Hypothalamus (tissue), 51 donors: Measurements from ENCODE around the gene PARP16.

ENCODE experiments used
- DNase-seq, 51 donors: peaks; one replicate each; lab custom pipeline; 2025; lab: John Stamatoyannopoulos, UW

Gene PARP16

DNA sequence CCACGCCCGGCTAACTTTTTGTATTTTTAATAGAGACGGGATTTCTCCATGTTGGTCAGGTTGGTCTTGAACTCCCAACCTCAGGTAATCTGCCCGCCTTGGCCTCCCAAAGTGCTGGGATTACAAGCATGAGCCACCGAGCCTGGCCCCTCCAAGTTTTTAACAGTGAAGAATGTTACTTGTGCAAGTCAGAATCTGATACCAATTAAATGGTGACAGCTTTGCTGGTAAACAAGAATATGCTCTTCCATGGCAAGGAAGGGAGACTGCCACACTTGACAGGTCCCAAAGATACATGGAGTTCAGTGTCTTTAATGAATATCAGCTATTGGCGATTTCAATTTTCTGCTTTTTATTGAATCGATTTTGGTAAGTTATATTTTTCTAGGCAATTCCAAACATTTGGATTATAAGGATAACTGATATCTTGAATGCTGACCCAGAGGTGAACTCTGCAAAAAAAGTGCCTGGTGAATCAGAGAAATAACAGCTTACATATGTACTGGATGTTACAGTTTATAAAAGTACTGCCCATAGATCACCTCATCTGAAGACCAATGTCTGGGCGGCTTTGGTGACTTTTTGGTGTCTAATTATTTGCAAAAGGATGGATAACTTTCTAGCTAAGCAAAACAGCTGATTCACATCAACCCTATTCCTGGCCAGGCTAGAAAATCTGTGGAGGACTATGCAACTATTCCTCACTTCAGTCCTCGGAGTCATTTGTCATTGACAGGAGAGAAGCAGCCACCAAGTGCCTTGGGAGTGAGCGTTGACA, 1.2 kb downstream of the PARP16 start:
- DNase-seq, result peak in 1 of 51 donors; percentile 53

DNA sequence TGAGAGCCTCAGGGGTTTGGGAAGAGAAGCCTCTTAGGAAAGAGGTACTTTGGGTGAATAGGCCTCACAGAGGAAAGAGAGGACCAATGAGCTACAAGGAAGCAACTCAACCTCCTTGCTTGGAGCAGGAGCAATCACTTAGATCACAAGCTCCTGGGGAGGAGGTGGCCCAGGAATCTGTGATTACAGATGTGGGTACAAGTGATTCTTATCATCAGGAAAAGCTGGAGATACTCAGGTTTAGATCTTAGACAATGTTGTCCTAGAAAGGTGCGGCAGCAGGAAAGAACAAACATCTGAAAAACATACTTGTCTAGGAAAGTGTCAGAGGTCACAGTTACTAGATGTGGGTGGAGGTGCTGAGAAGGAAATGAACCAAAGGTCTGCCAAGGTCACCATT, 8.2 kb downstream of the PARP16 start:
- no peak for DNase-seq

DNA sequence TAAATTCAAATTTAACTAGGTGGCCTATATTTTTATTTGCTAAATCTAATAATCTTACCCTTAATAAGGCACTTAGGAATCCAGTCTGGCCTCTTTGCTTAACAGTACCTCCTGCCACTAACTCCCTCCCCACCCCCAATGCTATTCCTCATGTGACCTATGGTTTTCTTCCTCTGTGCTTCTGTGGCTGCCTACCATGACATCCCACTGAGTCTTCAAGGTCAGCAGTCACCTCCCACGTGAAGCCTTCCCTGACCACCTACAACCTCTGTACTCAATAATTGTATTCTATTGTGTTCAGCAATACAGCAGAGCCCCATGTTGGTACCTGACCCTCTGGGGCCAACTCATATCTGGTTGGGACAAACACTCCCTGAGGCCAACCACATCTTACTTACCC, 9.7 kb downstream of the PARP16 start:
- no peak for DNase-seq

DNA sequence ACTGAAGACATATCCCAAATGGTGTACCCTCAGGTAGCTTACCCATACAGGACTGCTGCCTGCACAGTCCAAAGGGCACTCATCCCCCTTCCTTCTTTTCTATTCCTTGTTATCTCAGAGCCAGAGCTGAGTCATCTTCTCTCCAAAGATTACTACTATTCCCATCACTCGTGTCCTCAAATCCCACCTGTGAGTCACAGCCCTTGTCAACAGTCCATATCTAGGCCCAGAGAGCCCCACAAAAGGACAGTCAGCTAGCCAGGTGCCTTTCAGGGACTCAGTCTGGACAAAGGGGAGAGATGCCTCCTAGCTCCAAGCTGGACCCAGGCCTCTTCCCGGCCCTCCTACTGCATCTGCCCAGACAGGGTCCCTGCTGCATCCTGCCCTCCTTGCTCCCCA, 11.0 kb downstream of the PARP16 start:
- no peak for DNase-seq

DNA sequence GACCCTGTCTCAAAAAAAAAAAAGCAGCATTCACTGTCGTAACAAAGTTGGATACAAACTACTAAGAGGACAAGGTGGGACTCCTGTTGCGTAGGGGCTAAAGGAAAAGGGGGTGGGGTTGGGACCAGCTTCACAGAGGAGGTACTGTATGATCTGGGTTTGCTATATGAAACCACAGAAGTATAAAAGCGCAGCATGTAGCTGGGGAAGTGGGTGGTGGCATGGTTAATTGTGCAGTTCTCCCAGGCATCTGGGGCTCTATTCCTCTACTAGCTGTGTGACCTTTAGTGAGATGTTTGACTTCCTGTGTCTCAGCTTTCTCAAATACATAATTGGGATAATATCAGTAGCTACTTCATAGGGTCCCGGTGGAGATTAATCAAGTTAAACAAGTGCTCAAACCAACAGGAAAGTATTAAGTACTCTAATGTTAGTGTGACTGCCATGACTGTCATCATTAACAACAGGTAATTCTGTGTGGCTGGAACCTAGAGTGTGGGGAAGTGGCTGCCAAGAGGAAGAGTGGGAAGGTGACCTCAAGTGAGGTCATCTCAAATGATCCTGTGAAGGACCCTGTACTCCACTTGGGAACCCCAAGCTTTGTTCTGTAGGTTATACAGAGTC, 11.5 kb downstream of the PARP16 start:
- no peak for DNase-seq

DNA sequence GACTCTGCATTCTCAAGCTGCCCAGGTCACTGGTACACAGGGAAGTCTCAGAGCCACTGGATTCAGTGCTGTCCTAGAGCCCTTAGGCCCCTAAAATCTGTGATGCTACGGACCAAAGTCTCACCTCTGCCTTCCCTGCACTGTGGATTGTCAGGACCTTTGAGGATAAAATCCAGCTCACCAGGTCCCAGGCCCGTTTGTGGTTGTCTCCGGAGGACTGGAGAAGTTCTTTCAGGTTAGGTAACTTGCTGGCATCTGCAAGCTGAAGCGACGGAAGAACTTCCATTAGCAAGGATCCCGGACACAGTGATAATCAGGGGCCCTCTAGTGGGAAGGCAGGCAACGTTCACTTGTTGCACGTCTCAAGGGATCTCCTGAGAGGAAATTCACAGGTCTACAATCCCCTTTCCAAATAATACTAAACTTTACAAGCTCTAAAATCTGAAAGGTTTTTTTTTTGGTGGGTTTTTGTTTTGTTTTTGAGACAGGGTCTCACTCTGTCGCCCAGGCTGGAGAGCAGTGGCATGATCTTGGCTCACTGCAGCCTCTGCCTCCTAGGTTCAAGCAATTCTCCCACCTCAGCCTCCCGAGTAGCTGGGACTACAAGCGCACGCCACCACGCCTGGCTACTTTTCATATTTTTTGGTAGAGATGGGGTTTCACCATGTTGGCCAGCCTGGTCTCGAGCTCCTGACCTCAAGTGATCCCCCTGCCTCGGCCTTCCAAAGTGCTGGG, 15.7 kb downstream of the PARP16 start:
- DNase-seq, result peak in 35 of 51 donors; percentile 1 to 67 (median 25)

DNA sequence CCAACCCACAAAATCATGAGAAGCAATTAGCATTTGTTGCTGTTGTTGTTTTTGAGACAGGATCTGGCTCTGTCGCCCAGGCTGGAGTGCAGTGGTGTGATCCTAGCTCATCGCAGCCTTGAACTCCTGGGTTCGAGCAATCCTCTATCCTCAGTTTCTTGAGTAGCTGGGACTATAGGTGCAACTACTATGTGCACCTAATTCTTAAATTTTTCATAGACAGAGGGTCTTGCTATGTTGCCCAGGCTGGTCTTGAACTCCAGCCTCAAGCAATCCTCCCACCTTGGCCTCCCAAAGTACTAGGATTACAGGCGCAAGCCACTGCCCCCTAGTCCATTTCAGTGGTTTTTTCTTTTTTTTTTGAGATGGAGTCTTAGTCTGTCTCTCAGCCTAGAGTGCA, 18.3 kb downstream of the PARP16 start:
- no peak for DNase-seq

DNA sequence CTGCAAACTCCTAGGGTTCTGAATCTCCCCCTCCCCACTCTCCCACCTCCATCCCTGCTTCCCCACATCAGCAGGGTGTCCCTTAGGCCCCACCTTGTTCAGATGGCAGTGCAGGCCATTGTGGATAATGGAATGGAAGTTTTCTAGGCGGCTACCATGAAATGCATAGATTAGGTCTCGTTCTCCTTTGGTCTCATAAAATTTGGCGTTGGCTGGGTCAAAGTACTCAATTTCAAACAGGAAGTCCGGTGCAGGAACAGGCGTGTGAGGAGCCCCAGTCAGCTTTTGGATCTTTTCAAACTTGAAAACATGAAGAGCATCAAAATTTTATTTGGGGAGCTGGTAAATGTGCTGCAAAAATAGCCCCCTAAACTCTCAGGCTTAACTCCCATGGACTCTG, 20.2 kb downstream of the PARP16 start:
- no peak for DNase-seq

DNA sequence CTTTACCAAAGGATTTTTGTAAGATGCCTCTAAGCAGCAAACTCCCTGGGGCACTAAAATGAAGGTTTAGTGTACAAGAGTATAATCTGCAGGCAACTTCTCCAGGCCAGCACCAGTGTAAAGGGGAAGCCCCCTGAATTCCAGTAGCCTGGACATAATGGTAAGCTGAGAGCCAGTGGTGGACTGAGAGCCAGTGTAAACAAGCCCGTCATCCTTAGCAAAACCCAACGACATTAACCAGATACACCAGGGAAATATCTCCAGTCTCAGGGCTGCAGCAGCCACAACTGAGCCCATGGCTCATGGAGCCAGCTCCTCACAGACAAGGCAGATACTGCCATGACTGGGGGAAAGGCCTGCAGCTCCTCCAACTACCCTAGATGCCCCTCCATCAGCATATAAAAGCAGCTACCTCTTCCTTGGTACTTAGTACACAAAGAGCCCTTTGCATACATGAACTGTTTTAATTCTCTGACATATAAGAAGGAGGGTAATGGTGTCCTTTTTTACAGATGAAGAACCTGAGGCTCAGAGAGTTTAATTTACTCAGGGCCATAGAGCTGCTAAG, 21.7 kb downstream of the PARP16 start:
- no peak for DNase-seq

DNA sequence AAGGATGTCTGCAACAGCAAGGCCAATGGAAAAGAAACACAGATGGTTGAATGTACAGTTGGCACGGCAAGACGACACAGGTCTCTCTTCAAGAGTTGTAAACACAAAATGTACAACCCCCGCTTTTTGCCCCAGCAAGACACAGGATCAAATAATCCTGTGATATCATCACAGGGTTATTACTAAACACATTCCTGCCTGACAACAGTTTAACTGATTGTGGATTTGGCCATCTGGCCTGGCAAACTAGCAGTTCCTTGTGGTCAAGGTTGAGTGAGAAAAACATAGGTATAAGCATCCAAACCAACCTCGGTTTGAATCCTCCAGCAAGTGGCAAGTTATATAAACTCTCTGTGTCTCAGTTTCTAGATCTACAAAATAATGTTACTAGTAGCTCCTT, 23.4 kb downstream of the PARP16 start:
- DNase-seq, result no peak

DNA sequence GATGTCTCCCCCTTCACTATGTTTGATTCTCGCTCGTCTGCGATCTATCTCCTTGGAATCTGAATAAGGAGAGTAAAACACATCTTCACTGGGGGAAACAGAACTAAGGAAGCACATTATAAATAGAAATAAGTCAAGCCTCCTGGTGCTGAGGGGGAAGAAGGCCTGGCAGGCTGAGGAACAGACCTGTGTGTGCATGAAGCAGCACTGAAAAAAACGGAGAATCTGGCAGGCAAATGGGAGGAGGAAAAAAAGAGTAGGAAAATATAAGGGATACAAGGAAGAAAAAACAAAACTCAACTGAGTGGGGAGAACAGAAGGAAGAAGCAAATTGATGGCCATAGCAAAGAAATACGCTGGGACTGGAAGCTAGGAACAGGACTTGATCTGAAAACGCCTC, 25.7 kb downstream of the PARP16 start:
- no peak for DNase-seq

DNA sequence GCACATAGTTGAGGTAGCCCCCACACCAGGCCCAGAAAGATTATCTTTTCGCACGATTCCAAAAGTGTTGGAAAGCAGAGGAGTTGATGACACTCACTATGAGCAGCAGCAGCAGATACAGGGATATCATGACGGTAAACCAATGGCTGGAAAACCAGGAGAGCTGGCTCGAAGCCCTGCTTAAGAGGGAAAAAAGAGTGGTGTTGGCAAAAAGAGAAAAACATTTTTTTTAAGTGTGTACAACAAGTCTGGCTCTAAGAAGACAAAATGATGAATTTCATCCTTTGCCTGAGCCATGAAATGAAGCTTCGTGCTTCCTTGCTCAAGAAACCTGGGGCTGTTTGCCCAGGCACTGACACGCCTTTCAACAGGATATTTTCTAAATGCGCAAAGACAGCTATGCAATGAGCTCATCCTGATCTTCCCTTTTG, 27.3 kb downstream of the PARP16 start:
- peak in 1 of 51 donors; percentile 12 for DNase-seq

DNA sequence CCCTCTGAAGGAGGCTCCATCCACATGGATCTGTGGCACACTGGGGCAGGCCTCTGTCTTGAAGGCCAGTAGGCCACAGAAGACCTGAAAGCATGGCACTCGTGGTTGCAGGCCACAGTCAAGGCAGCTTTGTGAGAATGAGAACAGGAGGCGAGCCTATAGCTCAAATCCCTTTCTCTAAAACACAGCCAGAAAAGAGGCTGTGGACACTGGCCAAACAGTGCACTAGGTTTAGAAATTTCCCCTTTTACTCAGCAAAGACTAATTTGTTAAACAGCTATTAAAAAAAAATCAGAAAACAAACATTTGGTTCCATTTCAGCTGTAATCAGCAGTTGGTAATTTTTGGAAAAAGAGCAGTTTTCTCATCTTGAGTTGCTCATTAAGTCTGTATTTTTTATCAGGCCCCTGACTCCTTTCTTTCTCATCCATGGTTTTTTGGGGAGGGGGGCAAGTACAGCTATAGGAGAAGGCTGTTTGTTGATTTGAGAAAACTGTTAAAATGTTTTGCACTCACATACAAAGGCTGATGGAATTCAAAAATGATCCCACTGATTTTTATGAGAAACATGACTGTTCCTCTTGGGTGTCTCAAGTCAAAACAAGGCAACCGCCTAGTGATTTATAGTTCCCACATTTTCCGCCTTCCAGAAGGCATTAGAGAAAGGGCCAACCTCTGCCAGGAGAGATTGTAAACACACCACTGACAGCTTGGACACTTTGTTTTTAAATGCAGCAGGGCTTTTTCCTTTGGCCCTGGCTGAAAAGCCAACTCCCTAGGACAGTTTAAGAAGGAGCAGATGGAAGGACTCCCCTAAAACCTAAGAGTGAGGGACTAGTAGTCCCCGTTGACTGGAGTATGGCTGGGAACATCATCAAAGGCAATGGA, 28.1 kb downstream of the PARP16 start:
- DNase-seq, result no peak

DNA sequence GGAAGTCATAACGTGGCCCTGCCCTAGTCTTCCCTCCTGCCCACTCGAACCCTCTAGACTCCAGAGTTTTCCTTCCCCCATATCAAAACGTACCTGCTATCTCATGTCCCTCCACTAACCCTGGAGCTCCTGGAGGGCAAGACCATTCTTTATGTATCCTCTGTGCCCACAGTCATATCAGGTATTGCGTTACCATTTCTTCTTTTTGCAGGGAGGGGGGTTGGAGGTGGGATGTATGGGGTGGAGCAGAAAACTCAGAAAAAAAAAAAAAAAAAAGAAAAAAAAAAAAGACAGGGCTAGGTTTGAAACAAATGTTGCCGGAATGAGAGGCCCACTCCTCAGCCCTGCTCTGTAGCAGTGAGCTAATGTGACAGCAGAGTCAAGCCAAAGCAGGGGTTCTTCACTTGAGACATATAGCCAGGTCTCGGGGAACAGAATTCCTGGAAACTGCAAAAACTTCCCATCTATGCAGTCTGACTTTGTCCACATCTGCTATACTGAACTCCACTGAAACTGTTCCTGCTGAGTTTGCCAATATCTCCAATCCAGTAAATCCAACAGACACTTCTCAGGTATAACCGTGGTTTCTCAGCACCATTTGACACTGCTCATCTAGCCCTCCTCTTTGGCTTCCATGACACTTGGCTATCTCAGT, 31.1 kb downstream of the PARP16 start:
- DNase-seq, result no peak

DNA sequence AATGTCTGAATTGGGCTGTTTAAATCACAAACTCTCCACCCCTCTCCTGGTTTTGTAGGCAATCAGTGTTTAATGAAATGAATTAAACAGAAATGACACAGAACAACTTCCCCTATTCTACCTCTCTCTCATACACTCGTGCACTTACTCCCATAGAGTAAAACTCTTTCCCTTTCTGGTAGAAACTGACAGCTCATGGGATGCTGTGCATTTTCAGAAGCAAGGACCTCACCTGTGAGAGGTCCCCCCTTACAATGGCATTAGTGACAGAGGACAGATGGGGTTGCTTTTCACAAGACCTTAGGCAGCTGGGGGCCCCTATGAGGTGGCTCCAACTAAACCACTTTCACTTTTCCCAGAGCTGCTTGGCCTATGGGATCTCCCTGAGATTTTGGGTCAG, 31.9 kb downstream of the PARP16 start:
- no peak for DNase-seq

DNA sequence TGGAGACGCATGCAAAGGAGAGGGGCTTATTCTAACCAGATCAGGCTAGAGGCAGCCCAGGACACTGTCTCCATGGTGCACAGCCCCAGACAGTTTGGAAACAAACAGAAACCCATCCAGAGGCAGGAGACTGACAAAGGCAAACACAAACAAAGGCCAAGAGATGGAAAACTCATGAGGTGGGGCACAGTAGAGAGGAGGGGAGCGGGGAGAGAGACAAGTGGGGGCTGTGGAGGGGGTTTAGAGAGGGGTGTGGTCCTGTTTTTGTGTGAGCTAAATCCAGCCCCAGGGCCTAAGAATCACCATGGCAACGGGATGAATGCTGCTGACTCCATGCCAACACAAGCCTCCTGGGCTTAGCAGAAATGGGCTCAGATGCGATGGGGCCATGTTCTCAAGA, 32.3 kb downstream of the PARP16 start:
- DNase-seq, result peak in 7 of 51 donors; percentile 4 to 15 (median 5)

DNA sequence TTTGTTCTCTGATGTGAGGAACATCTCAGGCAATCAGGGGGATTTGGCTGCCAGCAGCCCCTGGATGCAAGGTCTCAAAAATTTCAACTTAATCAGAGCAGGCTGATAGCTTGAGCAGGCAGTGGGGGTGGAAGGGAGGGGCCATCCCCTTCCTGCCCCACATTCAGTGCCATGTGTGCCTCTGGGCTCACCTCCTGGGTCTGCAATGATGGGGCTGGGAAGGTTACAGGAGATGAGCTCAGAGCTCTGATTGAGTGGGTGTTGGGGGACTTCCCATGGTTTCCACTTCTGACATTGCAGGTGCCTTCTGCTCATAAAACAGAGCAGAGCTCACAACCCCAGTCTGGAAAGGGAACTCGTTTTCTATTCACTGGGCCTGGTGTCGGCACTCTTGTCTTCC, 37.0 kb downstream of the PARP16 start:
- DNase-seq, result no peak

DNA sequence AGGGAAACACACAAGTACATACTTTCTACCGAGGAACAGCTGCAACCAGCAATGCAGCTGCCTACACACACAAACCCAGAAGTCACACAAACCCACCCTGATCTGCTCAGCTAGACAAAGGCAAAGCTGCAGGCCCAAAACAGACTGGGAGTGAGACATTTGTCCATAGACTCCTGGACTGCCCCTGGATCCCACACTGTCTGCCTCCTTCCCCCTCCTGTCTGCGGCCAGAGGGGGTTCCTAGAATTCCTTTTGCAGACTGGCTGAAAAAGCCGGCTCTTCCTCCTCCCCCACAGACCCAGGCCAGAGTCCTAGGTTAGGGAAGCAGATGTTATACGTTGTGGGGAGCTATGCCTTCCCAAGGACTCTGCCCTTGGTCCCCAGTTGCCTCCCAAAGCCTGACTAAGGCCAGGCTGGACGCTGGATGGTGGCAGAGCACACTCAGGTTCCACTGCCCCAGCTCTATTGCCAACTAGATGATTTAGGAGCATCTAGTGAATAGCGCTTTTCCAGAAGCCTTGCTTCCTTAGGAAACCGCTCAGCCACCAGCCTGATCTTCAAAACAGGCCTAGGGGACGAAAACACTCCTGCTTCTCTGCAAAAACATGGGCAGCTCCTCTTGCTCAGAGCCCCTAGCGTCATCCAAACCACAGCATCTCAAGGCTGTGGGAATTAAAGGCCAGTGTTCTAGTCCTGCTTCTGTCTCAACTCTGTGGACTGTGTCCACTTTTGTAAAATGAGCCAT, 38.0 kb downstream of the PARP16 start:
- no peak for DNase-seq

DNA sequence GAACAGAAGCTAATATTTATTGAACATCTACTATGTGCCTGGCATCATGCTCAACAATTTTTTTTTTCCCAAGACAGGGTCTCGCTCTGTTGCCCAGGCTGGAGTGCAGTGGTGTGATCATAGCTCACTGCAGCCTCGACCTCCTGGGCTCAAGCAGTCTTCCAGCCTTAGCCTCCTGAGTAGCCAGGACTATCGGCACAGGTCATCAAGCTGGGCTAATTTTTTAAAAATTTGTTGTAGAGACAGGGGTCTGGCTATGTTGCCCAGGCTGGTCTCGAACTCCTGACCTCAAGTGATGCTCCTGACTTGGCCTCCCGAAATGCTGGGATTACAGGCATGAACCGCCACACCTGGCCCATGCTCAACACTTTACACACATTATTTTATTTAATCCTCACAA, 39.7 kb downstream of the PARP16 start:
- no peak for DNase-seq
